Measurements from ENCODE around the gene MAMDC4.

GRCh38 chr9:136835162-136835931 is 16.8 kb upstream of the MAMDC4 start:
- TF ChIP-seq CTCF (IDR thresholded peaks at IDR 0.05) (no peak), POLR2A (IDR thresholded peaks at IDR 0.05) (no peak)
